HG03064 (cell line): ENCODE measurements around the gene PMEPA1.

Source experiments
- ATAC-seq: cut with Tn5 transposase; IDR thresholded peaks from one replicate; pipeline ENCODE4 v1.9.1; 2021; ENCODE audit warnings: low read depth; ENCODE audit not compliant: unreplicated experiment

The PMEPA1 gene

DNA sequence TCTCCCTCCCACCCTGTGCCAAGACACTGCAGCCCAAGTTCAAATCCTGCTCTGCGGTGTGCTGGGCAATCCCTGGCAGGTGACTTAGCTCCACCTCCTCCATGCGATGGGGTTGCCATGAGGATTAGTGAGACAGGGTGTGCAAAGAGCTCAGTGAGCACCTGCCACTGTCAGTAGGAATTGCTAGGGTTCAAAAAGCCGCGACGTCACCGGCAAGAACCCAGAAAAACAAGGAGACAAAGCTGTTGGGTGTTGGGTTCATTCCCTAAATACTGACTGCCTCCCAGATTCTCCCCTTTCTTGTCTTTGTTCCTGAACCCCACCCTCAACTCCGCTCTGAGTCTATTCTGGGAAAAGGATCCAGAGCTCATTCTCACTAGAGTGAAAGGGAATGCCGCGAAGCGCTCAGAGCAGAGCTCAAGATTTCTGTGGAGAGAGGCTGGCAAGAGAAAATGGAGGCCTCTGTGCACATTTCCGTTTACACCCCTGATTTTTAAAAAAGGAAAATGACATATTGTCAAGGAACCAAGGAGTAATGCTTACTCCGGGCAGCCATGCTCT is 13.3 kb downstream of the PMEPA1 start:
- ATAC-seq, result no peak

DNA sequence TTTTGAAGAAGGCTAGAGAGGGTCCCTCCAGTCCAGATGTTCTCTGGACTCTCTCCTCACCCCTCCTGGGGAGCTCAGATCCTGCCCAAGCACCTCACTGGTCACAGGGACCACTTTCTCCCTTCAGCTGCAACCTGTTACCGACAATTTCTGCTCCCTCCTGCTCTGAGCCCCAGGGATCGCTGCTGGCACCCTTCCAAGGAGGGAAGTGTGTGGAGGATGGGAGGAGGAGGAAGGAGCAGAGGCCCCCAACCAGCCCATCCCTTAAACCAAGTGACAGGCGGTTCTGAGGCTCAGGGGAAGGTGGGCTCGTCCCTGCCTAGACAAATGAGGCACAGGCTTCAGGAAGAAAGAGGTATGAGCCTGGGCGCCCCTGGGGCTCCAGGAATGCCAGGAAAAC is 13.9 kb downstream of the PMEPA1 start:
- no peak for ATAC-seq

DNA sequence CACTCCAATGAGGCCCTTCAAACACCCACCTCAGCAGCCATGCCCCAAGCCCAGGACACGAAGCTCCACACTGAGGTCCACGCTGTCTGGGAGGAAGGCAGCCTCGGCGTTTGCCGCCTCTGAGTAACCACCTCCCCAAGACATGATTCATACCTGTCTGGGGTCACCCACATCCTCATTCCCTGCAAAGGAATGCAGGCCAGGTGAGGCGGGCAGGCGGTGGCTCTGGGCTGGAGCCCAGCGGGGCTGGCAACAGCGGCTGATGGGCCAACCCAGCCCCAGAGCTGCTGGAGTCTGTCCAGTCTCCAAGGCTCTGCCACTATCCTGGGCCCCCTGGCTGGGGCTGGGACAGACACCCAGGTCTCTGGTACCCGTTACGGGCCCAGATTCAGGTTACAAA is 14.8 kb downstream of the PMEPA1 start:
- ATAC-seq, result no peak

DNA sequence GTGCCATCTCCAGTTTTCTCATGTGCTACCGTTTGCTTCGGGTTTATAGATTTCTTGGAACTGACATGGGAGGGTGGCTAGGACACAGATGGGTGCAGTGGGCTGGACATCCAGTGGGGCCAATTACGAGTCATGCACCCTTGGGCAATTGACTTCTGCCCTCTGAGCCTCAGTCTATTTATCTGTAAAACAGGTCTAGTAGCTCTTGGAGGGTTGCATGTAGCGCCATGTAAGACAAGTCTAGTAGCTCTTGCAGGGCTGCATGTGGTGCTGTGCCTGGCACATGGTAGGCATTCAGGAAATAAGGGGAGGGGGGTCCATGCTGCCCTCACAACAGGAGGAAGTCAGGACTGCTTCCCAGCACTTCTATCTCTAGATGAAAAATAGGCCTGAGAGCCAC is 15.3 kb downstream of the PMEPA1 start:
- no peak for ATAC-seq

DNA sequence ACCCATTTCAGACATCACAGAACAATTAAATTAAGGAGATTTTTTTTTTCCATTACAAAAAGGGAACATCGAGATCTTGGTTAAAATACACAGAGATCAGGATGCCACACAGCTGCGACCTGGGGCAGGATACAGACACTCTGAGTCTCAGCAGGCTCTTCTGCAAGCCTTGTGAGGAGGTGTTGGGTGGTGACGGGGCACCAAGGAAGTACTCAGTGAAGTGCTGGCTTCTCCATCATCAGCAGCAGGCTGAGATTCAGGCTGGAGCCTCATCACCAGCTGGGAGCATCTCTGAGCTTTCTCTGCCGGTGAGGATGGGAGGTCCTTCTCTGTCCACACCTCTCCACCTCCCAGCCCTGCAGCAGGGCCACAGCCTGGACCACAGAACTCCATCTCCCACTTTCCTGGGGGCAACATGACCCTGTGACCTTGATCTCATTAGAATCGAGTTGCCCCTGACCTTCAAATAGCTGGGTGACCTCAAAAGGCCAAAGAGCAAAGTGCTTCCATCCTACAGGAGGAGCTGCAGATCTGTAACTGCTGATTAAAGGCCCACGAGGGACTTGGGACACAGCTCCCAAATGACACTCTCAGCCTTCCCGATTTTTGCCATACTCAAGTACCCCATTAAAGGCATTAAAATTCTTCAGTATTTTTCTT is 16.0 kb downstream of the PMEPA1 start:
- no peak for ATAC-seq

DNA sequence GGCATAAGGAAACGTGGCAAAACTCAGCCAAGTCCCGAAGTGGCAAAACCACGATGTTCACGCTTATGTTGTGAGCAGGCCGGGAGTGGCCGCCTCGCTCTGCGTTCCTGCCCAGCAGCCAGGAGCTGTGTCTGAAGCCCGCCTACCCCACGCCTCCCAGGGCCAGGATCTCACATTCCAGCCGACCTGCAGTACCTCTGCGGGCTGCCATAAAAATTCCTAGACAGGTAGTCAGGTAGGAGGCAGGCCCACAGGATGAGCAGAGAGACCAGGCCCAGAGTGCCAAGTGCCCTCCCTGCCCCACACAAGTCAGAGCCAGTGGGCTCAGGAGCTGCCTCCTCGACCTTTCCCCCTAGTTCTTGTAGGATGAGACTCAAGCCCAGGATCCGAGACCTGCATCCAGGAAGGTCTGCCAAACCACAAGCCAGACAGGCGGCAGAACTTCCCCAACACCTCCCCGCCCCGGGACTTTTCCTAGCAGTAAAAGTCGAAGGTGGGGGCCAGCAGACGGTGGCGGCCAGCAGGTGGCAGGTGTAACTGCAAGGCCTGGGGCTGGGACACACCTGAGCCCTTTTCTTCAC is 16.7 kb downstream of the PMEPA1 start:
- no peak for ATAC-seq

DNA sequence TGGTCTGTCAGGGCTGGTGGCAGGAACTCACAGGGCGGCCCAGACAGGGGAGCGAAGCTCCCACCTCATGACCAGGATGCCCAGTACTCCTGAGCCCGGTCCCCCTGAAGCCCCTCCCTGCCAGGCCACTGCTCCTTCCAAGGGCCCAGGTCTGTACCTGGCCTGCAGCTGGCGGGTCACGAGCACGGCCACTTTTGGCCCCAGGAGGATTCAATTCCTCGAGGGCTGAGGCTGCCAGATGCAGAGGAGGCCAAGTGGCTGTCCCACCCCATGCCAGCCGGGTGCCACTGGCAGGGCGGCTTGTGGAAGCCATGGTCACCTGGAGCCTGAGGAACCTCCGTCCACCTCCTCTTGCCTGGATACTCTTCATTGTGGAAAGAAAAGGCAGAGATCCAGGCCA is 17.4 kb downstream of the PMEPA1 start:
- no peak for ATAC-seq

DNA sequence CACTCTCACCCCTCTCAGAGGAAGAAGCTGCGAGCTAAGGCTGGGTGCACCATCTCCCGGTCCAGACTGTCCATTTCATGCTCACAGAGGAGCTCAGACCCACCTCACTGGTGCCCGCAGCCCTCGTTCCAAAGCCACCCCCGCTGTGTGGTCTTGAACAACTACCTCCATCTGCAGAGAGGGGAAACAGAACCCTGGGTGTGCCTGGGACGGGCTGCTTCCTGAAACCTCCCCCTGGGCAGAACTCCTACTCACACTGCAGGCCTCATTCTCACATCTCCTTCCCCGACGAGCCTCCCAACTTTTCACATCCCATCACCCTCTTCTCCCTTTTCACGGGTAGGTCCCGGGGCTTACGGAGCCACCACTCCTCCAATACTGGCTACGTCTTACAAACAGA is 18.1 kb downstream of the PMEPA1 start:
- no peak for ATAC-seq

DNA sequence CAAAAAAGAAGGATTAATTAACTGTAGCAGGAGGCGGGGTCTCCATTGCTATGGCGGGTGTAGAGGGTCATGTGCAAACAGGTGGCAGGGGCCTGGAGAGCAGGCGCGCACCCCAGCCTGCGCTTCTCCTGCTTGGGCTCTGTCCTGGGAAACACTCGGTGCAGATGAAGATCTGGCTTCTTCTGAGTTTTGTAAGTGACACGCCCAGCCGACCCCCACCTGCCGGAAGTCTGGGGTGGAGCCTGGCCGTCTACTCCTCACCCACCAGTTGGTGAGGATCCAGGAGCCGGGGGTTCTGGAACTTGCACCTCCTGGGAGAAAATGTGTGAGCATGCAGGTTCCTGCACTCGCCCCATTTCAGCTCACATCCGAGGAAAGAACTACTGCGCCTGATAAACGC is 19.3 kb downstream of the PMEPA1 start:
- no peak for ATAC-seq

DNA sequence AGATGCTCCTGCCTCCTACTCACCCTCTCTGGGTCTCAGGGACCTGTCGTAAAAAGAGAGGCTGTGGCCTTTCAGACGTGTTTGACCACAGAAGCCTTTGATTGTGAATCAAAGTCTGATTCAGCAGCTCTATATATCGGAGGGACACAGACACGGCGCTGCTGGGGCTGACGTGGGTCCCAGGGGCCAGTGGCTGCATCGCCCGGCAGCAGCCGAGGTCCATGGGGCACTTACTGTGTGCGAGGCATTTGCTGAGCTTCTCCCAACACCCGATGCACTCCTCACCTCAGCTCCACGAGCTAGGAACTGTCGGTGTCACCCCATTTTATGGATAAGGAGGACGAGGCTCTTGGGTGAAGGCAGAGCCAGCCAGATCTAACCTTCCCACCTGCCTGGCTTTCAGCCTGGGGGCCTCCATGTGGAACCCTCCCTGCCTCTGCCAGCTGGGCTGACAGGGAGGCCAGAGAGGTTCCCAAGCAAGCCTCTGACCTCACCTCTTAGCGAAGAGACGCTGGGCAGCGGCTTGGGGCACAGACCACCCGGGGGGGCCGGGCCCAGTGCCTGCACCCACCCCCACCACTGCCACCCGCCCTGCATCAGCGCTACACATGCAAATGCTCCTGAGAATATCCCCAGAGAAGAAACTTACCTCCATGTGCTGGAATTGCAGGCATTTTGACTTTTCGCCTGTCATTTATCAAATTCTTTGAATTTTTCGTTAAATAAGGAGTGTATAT is 19.9 kb downstream of the PMEPA1 start:
- ATAC-seq, result no peak

DNA sequence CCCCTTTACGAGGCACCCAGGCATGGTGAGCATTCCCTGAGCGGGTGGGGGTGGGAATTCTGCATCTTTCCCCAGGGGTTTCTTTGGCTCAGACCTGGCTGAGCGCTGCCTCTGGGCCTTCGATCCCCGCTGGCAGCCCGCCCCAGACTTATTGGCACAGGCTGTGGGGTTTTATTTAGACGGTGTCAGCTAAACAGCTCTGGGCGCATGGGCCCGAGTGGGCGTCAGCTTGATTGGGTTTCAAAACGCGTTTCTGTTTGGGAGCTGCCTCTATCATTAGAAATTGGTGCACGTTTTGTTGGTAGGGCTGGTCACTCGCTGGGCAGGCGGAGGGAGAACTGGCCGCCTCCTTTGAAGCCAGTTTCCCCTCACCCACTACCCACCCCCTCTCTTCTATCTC is 21.0 kb downstream of the PMEPA1 start:
- no peak for ATAC-seq

DNA sequence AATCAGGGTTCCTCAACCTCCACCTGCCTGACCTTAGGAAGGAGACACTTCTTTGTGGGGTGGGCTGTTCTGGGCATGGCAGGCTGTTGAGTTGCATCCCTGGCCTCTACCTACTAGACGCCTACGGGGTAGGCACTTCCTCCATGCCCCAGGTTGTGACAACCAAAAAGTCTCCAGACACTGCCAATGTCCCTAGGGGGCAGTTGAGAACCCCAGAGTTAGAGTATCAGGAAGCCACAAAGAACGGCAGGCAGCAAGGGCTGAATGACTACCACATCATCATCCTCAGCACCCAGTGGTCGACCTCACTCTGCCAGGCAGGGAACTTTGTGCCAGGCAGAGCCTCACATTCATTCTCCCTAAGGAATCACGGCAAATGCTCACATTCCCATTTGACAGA is 21.5 kb downstream of the PMEPA1 start:
- ATAC-seq, result no peak

DNA sequence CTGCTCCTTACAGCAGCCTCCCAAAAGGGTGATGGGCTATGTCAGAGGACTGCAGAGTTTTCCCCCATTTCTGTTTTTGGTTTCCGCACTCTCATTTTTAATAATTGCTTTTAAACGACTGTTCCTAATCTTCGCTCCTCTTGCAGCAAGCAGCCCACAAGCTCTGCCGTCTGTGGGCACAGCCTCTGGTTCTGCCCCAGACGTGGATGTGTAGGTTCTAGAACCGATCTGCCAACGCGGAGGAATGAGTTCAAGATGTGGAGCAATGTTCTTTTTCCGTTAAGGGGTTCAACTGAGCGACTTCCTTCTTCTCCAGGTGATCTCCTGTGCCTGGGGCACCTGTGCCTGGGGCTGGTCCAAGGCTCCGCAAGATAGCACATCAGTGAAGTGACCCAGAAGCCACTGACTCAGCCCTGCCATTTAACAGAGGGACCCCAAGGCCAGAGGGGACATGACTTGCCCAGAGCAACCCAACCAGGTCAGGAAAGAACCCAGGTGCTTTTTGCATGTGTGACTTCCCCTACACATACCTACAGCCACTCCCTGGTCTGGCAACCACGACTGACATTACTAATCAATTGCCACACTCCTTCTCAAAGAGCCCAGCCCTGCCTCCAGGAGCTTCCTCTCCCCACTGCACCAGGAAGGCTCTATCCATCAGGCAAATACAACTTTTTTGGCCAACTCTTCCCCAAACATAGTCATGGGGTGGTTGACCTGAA is 22.7 kb downstream of the PMEPA1 start:
- ATAC-seq, result no peak

DNA sequence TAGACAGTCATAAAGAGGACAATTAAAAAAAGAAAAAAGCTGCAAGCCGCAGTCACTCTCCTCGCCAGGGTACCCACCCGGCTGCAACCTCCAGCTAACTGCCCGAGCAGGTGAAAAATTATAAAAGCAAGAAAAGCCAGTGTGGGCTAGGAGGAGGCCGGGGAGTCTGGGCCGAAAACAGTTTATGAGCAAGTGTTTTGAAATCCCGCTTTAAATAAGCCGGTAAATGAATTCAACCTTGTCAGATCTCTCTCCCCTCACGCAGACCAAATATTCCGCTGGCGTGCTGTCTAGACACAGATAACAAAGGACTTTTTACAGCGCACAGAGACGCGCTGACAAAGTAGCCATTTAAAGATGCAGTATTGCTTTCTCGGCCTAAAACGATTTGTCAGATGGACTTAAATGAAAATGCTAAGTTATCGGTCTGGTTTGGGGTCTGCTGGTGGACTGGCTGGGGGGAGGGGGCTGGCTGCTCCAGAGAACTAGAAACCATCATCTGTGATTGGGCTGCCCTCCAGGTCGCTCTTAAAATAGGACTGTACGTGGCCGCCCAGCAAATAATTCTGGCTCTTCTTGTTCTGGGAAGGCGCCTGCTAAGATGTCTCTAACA is 24.6 kb downstream of the PMEPA1 start:
- ATAC-seq, result no peak

DNA sequence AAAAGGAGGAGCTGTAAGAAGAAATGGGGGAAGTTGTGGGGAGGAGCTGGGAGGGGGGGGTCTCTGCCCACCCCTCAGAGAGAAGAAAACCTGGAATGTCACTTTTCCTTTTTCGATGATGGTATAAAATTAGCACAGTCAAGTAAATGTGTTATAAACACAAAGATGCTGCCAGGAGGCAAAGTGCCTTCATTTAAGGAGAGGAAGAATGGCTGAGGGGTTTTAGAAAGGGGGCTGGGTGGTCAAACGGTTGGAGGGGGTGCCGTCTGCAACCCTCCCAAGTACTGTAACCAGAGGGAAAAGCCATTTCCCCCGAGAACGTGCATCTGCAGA is 25.0 kb downstream of the PMEPA1 start:
- no peak for ATAC-seq

DNA sequence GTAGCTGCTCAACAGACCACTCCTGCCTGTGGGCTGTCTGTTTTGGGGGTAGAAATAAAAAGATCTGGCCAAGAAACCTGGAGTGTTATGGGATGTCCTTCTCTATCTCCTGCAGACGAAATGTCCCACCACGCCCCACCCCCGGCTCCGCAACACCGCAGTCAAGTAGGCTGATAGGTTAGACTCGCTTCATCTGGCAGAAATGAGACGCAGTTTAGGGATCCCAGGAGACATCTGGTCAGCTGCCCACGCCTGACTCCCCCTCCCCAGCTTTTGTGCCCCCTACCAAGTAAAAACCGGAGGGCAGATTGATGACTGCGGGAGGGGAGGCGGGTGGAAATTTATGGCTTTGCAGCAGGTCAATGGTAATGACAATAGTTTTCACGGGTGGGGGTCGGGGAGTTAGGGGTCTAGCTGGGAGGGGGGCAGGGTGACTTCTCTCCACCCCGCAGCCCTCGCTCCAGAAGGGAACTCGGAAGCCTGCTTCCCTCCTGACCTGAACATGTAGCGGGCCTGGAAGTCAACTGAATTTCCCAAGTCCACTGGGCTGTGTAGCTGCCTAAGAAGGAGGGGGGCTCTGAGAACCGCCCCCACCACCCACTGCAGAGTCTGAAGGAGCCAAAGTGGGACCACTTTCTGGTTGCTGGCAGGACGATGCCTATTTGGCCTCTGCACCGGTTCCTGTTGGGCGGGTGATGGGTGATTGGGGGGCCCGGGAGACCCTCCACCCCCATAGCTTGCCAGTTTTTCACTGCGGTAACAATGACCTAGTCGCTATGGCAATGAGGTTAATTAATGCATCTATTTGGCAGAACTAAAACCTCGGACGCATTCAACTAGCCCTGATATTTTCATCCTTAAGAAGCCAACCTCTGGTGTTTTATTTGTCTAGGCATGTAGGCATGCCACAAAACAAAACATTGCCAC is 25.7 kb downstream of the PMEPA1 start:
- ATAC-seq, result no peak

DNA sequence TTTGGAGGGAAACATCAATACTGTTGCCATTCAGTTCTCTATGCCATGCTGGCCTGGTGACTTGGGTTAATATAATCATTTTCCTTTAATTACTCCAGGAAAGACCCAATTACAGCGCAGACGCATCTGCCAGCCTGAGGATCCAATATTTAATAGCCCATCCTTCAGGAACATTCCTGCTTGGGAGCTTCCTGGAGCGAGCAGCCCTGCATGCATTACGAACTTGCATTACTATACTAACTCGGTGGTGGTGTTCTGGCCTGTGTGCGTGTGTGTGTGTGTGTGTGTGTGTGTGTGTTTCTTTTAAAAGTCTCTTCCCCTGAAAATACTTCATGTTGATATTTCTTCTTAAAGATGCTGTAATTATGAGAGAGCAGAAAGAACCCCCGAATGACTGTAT is 26.5 kb downstream of the PMEPA1 start:
- ATAC-seq, result no peak

DNA sequence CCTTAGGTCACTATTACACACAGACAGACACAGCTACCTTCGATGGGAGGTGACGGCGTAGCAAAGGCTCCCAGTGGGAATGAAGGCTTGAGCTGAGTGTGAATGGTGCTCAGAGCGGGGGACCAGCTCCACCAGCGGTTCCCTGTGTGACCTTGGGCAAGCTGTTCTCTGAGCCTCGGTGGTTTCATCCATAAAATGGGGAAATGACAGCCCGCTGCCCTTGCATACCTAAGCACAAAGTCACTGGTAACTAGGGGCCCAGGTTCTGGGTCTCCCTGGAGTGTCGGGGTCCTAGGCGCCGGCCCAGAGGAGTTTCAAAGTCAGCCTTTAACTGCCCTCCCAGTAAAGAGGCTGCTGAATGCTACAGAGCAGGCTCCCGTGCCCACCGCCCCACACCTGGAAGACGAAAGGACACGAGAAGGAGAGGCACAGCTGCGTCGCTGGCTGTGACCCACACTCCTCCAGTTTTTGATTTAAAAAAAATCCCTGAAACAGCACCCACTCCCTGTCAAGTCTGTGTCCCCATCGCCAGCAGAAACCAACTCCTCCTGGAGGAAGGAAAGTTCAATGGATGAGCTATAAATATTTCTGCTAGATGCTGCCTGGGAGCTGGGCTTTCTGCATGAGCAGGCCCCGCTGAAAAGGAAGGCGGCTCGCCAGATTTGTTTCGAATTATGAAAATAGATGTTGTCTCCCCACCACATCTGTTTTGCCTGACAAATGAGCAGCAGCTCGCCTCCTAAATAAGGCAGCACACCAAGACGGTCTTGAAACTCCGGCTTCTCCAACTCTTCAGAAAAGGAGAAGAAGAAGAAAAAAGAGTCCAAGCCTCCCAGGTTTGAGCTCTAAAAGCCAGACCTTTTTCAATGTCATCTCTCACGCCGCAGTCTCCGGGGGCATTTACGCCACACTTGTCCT is 27.4 kb downstream of the PMEPA1 start:
- no peak for ATAC-seq
